ENCODE results near the gene UBE2H. TPM values are rescaled to one million over a fixed set of nuclear protein-coding genes. Genes with fewer than 3 reads are reported as not detected.
A peak's percentile ranks its signal among the peaks of the same experiment; 100 is the strongest.
"Not testable (repeated sequence)": the region's sequence is repeated elsewhere in the genome, so short reads cannot be mapped to it uniquely, and the experiment has no call there.

The UBE2H gene
- total RNA-seq, 6 donors from 2014 or later = 60.5 to 138 (median 65.4) TPM

- 82 to 83% methylated on average over 6 to 9 of the region's 9 CpGs for WGBS, 2 donors
- Histone ChIP-seq H3K4me1 (no peaks in the 10 kb centered on the region), H3K27ac (no peak overlapping the region), H3K27me3 (no peaks in the 10 kb centered on the region), H3K36me3 (no peaks in the 10 kb centered on the region), H3K9me3 (no peaks in the 10 kb centered on the region), H3K4me3 (no peak overlapping the region)
- DNase-seq = peak in 1 of 2 donors; percentile 43
- ATAC-seq (ENCODE audit: low FRiP score in 2 of 2) = no peak
- TF ChIP-seq EP300 (IDR thresholded peaks at IDR 0.05) (no peak), CTCF (IDR thresholded peaks at IDR 0.05) (no peak), POLR2AphosphoS5 (IDR thresholded peaks at IDR 0.05) (no peak), POLR2A (IDR thresholded peaks at IDR 0.05) (no peak)
These were observed 156.5 kb downstream of the UBE2H start for GRCh38 chr7:129796186-129796775.

GRCh38 chr7:129794461-129794860 is 158.3 kb downstream of the UBE2H start:
- not testable (repeated sequence) for H3K9me3 ChIP-seq; H3K4me3 ChIP-seq; H3K36me3 ChIP-seq; H3K4me1 ChIP-seq; H3K27me3 ChIP-seq; ATAC-seq (ENCODE audit: low FRiP score in 2 of 2); DNase-seq; H3K27ac ChIP-seq
- 88 to 91% methylated on average over 6 to 9 of the region's 9 CpGs for WGBS, 2 donors

GRCh38 chr7:129793506-129794310 is 159.1 kb downstream of the UBE2H start:
- DNase-seq = no peak

GRCh38 chr7:129792721-129793120 is 160.0 kb downstream of the UBE2H start:
- Histone ChIP-seq H3K27me3 (no peaks in the 10 kb centered on the region), H3K9me3 (no peaks in the 10 kb centered on the region), H3K36me3 (no peaks in the 10 kb centered on the region), H3K4me1 (no peaks in the 10 kb centered on the region), H3K4me3 (no peak overlapping the region), H3K27ac (no peak overlapping the region)
- DNase-seq = no peak
- no peak for ATAC-seq (ENCODE audit: low FRiP score in 2 of 2)
- no peak for TF ChIP-seq POLR2A (IDR thresholded peaks at IDR 0.05)
- TF ChIP-seq POLR2AphosphoS5 (IDR thresholded peaks at IDR 0.05) = no peak
- no peak for TF ChIP-seq EP300 (IDR thresholded peaks at IDR 0.05)
- TF ChIP-seq CTCF (IDR thresholded peaks at IDR 0.05) = no peak
- WGBS, 2 donors = 69 to 73% methylated on average over 6 to 9 of the region's 9 CpGs

More at GRCh38 chr7:129793506-129794310, 159.1 kb downstream of the UBE2H start:
- Histone ChIP-seq H3K9me3 (no peaks in the 10 kb centered on the region), H3K36me3 (no peaks in the 10 kb centered on the region), H3K27me3 (no peaks in the 10 kb centered on the region), H3K4me3 (no peak overlapping the region), H3K27ac (no peak overlapping the region), H3K4me1 (no peaks in the 10 kb centered on the region)
- WGBS, 2 donors = 77 to 81% methylated on average over 8 to 9 of the region's 9 CpGs
- no peak for TF ChIP-seq POLR2A (IDR thresholded peaks at IDR 0.05)
- no peak for ATAC-seq (ENCODE audit: low FRiP score in 2 of 2)

- ATAC-seq (ENCODE audit: low FRiP score in 2 of 2) = no peak
- Histone ChIP-seq H3K9me3 (no peaks in the 10 kb centered on the region), H3K27ac (no peak overlapping the region), H3K4me1 (peaks cover 8 to 11% (median 10%) of the 10 kb centered on the region in 4 donors), H3K27me3 (peaks cover 6 to 19% (median 11%) of the 10 kb centered on the region in 4 donors), H3K4me3 (no peak overlapping the region), H3K36me3 (no peaks in the 10 kb centered on the region)
- DNase-seq = no peak
- 79 to 82% methylated on average over 6 of the region's 6 CpGs for WGBS, 2 donors
- TF ChIP-seq POLR2AphosphoS5 (IDR thresholded peaks at IDR 0.05) (no peak), POLR2A (IDR thresholded peaks at IDR 0.05) (no peak), EP300 (IDR thresholded peaks at IDR 0.05) (no peak), CTCF (IDR thresholded peaks at IDR 0.05) (no peak)
These were observed 162.6 kb downstream of the UBE2H start for GRCh38 chr7:129790136-129790535.

All from upper lobe of left lung (tissue), 6 donors.